Activated T-cell treated with anti-CD3 and anti-CD28 coated beads for 48 hours (primary cell): ENCODE measurements around the gene ARHGEF17.

ENCODE experiments used
- DNase-seq: peaks from one replicate; pipeline ENCODE4 v3.0.0-alpha.2; 2020; ENCODE audit warnings: low read depth

Gene ARHGEF17

GRCh38 chr11:73312851-73313327 is 4.8 kb downstream of the ARHGEF17 start:
- DNase-seq = no peak

- no peak for DNase-seq
Measured at GRCh38 chr11:73313652-73314051, 5.6 kb downstream of the ARHGEF17 start.

GRCh38 chr11:73314117-73314961 is 6.3 kb downstream of the ARHGEF17 start:
- no peak for DNase-seq

GRCh38 chr11:73315293-73316020 is 7.4 kb downstream of the ARHGEF17 start:
- no peak for DNase-seq

GRCh38 chr11:73316422-73316821 is 8.3 kb downstream of the ARHGEF17 start:
- no peak for DNase-seq

- no peak for DNase-seq
Measured at GRCh38 chr11:73317373-73317772, 9.3 kb downstream of the ARHGEF17 start.

DNA sequence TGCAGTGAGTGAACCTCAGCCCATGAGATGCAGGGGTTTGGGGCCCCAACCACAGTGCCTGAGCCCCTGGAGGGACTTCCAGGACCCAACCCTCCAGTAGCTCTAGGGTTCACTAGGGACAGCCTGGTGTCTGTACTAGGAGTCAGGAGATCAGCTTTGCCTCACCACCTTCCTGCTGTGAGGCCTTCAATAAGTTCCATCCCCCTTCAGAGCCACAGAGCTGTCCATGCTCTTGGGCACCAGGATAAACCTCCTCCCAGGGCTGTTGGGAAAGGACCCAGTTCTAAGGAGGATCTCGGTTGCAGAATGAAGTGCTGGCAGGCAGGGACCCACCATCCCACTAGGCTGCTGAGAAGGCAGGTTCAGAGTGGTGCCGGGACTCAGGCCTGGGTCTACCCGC is 9.7 kb downstream of the ARHGEF17 start:
- no peak for DNase-seq

DNA sequence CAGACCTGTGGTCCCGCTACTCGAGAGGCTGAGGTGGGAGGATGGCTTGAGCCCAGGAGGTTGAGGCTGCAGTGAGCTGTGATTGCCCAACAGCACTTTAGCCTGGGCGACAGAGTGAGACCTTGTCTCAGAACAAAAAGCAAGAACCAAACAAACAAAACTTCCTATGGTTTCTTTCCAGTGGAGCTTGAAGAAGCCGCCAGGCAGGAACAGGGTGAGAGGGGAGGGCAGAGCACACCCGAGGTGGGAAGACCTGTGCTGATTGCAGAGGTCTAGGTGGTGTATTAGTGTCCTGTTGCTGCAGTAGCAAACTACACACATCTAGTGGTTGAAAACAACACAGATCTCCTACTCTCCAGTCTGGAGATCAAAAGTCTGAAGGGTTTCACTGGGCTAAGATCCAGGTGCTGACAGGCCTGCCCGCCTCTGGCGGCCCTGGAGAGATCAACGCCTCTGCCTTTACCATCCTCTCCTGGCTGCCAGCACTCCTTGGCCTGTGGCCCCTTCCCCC is 10.5 kb downstream of the ARHGEF17 start:
- DNase-seq = no peak

GRCh38 chr11:73320763-73321603 is 12.9 kb downstream of the ARHGEF17 start:
- no peak for DNase-seq

DNA sequence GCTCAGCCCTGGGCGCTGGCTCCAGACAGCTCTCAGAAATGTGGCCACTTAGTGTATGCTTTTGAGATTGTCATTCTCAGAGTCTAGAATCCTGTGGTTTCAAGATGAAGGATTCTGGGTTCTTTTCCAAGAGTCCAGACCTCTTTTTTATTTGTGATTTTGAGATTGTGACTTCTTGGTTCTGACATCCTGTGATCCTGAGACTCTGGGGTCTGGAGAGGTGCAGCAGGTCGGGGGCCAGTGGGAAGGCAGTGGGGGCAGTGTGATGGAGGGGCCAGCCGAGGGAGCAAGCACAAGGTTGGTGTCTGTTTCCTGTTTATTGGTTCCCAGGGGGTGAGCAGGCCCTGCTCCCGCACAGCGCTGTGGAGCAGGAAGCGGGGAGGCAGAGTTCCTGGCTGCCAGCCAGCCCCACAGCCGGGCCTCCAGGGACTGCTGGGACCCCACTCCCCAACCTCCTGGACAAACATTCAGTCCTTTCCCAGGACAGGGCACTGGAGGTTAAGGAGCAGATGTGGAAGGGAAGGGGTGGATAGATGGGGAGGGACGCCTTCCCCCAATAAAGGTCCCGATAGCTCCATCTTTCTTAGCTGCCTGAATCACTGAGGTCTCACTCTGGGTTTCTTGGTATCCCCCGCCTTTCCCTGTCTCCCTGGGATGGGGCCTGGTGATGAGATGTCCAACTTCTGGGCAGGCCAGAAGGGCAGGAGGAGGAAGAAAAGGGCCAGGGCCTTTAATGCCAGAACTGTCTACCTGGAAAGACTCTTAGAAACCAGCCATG is 13.7 kb downstream of the ARHGEF17 start:
- no peak for DNase-seq

DNA sequence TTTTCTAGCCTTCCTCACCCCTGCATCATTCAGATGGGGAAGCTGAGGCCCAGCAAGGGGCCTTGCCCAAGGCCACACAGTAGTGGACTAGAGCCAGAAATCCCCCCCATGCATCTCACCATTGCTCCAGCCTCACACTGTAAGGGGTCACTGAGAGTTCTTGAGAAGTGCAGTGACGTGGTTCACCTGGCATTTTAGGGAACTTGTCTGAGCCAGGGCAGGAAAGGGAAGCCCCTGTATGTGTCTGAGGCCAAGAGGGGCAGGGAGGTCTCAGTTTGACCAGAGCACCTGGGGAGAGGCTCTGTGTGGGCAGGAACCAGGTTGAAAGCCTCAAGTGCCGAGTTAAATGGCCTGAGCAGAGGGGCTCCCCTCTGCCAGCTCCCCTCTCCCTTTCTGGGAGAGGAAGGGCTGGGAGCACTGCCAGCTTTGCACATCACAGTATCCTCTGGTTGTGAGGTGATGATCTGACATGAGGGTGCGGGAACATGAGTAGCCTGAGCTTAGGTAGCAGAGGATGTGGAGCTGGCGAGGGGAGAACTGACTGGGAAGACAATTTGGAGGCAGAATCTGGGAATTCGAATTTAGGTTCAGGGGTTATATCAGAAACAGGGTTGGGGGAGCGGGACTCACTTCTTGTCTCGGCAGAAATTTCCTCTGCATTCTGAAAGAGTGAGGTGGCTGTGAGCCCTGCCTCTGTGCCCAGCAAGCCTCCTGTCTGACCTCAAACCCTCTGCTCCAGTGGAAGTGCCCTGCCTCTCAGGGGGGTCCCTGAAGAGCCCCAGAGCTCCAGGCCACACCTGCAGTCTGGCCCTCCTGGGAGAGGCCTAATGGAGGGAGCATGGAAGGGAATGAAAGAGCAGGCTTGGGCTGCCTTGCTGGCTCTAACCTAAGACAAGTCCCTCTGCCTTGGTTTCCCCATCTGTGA is 14.6 kb downstream of the ARHGEF17 start:
- no peak for DNase-seq

GRCh38 chr11:73323464-73323863 is 15.4 kb downstream of the ARHGEF17 start:
- DNase-seq = no peak

- DNase-seq = no peak
Measured at GRCh38 chr11:73324116-73324515, 16.0 kb downstream of the ARHGEF17 start.

- no peak for DNase-seq
Measured at GRCh38 chr11:73324665-73325035, 16.6 kb downstream of the ARHGEF17 start.

DNA sequence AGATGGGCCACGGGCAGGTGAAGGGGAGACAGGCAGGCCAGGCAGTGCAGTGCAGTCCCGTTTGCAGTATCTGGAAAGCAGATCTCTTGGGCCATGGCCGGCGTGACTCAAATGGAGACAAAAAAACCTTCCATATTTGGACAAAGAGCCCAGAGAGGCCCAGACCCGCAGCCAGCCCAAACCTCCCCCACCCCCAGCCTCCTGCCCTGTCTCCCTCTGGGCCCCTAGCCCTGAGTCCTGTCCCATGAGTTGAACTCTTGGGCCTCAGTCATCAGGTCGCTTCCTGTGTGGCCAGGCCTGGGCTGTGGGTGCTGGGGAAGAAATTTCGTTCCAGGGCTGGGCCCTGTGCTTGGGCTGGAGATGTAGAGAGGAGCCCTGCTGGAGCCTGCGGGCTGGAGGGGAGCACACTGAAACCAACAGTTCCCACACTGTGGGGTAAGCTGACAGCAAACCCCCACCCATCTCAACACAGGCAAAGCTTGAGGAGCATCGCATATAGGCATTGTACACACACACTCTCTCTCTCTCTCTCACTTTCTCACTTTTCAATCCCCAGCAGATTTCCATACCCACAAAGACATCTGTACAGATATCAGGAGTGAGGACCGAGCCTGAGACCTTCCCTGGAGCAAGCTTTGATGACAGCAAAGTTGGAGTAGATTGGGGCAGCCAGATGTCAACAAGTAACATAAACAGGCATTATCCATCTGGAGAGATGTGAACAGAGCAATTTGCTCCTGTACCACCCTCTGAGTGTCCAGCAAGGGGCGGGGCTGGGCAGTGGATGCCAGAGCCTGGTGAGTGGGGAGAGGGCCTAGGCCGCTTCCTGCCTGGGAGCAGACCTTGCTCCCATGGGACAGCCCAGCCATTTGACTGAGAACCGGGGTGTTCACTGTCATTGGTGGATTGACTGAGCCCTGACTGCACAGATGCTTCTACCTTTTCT is 17.2 kb downstream of the ARHGEF17 start:
- DNase-seq = no peak

DNA sequence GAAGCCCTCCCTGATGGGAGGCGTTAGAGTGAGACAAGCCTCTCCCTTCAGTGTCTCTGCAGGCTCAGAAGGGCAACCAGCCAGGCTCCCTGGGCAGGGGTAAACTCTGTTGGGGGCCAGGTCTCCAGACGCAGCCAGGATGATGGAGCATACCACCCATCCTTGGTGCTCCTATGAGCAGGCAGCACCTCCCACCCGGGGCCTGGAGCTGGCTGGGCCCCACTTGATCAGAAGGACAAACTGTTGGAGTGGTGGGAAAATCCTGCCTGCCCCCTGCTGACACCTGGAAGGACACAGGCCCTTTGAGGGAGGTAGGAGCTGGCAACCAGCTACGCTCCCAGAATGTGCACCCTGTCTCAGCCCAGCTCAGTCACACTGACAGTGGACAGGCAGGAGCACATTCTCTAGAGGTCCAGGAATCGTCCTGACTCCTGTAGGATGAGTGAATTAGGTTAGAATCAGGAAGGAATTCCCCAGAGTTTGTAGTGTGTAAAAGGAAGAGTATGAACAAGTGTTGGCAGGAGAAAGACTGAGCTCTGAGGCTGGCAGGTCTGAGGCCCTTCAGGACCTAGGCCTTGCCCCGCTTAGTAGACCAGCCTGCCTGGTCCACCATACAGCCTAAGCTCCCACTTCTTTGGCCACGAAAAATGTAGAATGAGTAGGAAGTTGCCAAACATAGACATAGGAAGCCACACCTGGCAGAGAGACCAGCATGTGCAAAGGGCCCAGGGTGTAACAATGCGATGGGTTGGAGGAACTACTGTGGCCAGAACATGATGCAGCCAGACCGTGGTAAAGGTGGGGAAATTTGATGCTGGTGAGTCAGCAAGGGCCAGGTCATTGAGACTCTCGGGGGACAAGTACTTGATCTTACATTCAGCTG is 19.1 kb downstream of the ARHGEF17 start:
- DNase-seq = no peak

- DNase-seq = no peak
Measured at GRCh38 chr11:73327812-73328364, 19.8 kb downstream of the ARHGEF17 start.
